DOHH2 (cell line): ENCODE results near the gene CD2BP2.

Experiments used
- H3F3A ChIP-seq: fragments of 200-600 bp; sonication (generic), shearing (Covaris generic); 2 replicates; pipeline ENCODE4 v1.6.0; 2016; ENCODE audit warnings: antibody characterized with exemption, mild to moderate bottlenecking; ENCODE audit not compliant: control insufficient read depth, insufficient read depth
- H3K27ac ChIP-seq: fragments of 200-600 bp; sonication (generic); 2 replicates; pipeline ENCODE4 v1.5.1; 2014; ENCODE audit warnings: low read depth, mild to moderate bottlenecking, low read length, moderate library complexity
- H3K27me3 ChIP-seq: fragments of 200-600 bp; sonication (generic); 2 replicates; pipeline ENCODE4 v1.6.1; 2014; ENCODE audit warnings: mild to moderate bottlenecking, low read length, mixed read lengths; ENCODE audit not compliant: control insufficient read depth
- H3K36me3 ChIP-seq: fragments of 200-600 bp; sonication (generic); 2 replicates; pipeline ENCODE4 v1.6.1; 2014; ENCODE audit warnings: mild to moderate bottlenecking, low read length, moderate library complexity, mixed read lengths; ENCODE audit not compliant: control insufficient read depth
- H3K4me1 ChIP-seq: fragments of 200-600 bp; sonication (generic); 2 replicates; pipeline ENCODE4 v1.6.1; 2014; ENCODE audit warnings: mild to moderate bottlenecking, low read length, mixed read lengths; ENCODE audit not compliant: control insufficient read depth
- H3K4me2 ChIP-seq: fragments of 200-600 bp; sonication (generic); 2 replicates; pipeline ENCODE4 v1.6.0; 2014; ENCODE audit warnings: mild to moderate bottlenecking, low read length, moderate library complexity
- H3K4me3 ChIP-seq: fragments of 200-600 bp; sonication (generic); 2 replicates; pipeline ENCODE4 v1.5.1; 2014; ENCODE audit warnings: mild to moderate bottlenecking, low read length, mixed read lengths
- H3K79me2 ChIP-seq: fragments of 200-600 bp; sonication (generic); 2 replicates; pipeline ENCODE4 v1.6.1; 2014; ENCODE audit warnings: mild to moderate bottlenecking, low read length, mixed read lengths; ENCODE audit not compliant: control insufficient read depth
- H3K9me2 ChIP-seq: fragments of 200-600 bp; sonication (generic); replicated peaks from 2 replicates; pipeline ENCODE4 v1.6.1; 2014; ENCODE audit warnings: mild to moderate bottlenecking, low read length, mixed read lengths; ENCODE audit not compliant: control insufficient read depth
- H3K9me3 ChIP-seq: fragments of 200-600 bp; sonication (generic); 2 replicates; pipeline ENCODE4 v1.6.1; 2014; ENCODE audit warnings: antibody characterized with exemption, low read length, mixed read lengths; ENCODE audit not compliant: control insufficient read depth, insufficient read depth
- H4K20me1 ChIP-seq: fragments of 200-600 bp; sonication (generic); 2 replicates; pipeline ENCODE4 v1.6.0; 2014; ENCODE audit warnings: low read depth, mild to moderate bottlenecking, antibody characterized with exemption, low read length, moderate library complexity; ENCODE audit not compliant: control insufficient read depth, insufficient read depth
- EZH2phosphoT487 ChIP-seq: fragments of 200-600 bp; sonication (generic); IDR thresholded peaks from 2 replicates; pipeline ENCODE4 v1.6.1; 2017; ENCODE audit warnings: borderline replicate concordance, mild to moderate bottlenecking, antibody characterized with exemption, low read length, moderate library complexity, mixed read lengths
- TF ChIP-seq, protein P1 (sequence below): fragments of 200-600 bp; sonication (generic); IDR thresholded peaks from one replicate; pipeline ENCODE4 v1.5.1; 2014; ENCODE audit warnings: antibody characterized with exemption, mild to moderate bottlenecking, low read depth, low read length; ENCODE audit not compliant: poor library complexity, severe bottlenecking

The CD2BP2 gene

GRCh38 chr16:30395992-30396585, 41.0 kb upstream of the CD2BP2 start:
- peaks cover 28% of the 10 kb centered on the region for H3K79me2 ChIP-seq
- no peaks in the 10 kb centered on the region for H3K9me2 ChIP-seq

GRCh38 chr16:30395155-30395991, 40.3 kb upstream of the CD2BP2 start, which contains the start of gene ZNF48:
Gene ZNF48, plus strand, starts transcription at chr16:30395420. Its CDS starts 375 bp downstream, at chr16:30395795.
- Histone ChIP-seq H3K4me2 (peak within 1 kb of the TSS; percentile 97), H3K9me2 (no peaks in the 10 kb centered on the region), H3K9me3 (no peaks in the 10 kb centered on the region), H3K36me3 (peaks cover 31% of the 10 kb centered on the region), H3K4me3 (peak within 1 kb of the TSS; percentile 99), H3K79me2 (peaks cover 28% of the 10 kb centered on the region), H3K4me1 (peaks cover 38% of the 10 kb centered on the region), H4K20me1 (peaks cover 3% of the 10 kb centered on the region; the same call in 1 of the 2 replicates), H3K27me3 (no peaks in the 10 kb centered on the region), H3K27ac (peak within 1 kb of the TSS; percentile 49), H3F3A (peaks cover 4% of the 10 kb centered on the region)
- TF ChIP-seq, protein P1, sequence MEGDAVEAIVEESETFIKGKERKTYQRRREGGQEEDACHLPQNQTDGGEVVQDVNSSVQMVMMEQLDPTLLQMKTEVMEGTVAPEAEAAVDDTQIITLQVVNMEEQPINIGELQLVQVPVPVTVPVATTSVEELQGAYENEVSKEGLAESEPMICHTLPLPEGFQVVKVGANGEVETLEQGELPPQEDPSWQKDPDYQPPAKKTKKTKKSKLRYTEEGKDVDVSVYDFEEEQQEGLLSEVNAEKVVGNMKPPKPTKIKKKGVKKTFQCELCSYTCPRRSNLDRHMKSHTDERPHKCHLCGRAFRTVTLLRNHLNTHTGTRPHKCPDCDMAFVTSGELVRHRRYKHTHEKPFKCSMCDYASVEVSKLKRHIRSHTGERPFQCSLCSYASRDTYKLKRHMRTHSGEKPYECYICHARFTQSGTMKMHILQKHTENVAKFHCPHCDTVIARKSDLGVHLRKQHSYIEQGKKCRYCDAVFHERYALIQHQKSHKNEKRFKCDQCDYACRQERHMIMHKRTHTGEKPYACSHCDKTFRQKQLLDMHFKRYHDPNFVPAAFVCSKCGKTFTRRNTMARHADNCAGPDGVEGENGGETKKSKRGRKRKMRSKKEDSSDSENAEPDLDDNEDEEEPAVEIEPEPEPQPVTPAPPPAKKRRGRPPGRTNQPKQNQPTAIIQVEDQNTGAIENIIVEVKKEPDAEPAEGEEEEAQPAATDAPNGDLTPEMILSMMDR: peak; percentile 10
- no peak for TF ChIP-seq EZH2phosphoT487

More at GRCh38 chr16:30395992-30396585, 41.0 kb upstream of the CD2BP2 start:
- TF ChIP-seq, protein P1: no peak
- TF ChIP-seq EZH2phosphoT487: no peak
- peak overlapping the region; percentile 99 for H3K4me3 ChIP-seq
- H3K27me3 ChIP-seq: no peaks in the 10 kb centered on the region
- peak overlapping the region; percentile 97 for H3K4me2 ChIP-seq
- peaks cover 40% of the 10 kb centered on the region for H3K4me1 ChIP-seq
- H4K20me1 ChIP-seq: peaks cover 3% of the 10 kb centered on the region; the same call in 1 of the 2 replicates
- H3K27ac ChIP-seq: peak overlapping the region; percentile 49; the same call in 1 of the 2 replicates
- peaks cover 4% of the 10 kb centered on the region for H3F3A ChIP-seq
- no peaks in the 10 kb centered on the region for H3K9me3 ChIP-seq
- H3K36me3 ChIP-seq: peaks cover 31% of the 10 kb centered on the region

- Histone ChIP-seq H3K27me3 (no peaks in the 10 kb centered on the region), H3K4me3 (peak overlapping the region; percentile 99), H3F3A (peaks cover 5% of the 10 kb centered on the region), H3K9me2 (no peaks in the 10 kb centered on the region), H3K36me3 (peaks cover 30% of the 10 kb centered on the region), H3K9me3 (no peaks in the 10 kb centered on the region), H3K27ac (peak overlapping the region; percentile 45), H4K20me1 (peaks cover 3% of the 10 kb centered on the region; the same call in 1 of the 2 replicates), H3K4me1 (peaks cover 37% of the 10 kb centered on the region), H3K79me2 (peaks cover 28% of the 10 kb centered on the region), H3K4me2 (peak overlapping the region; percentile 97)
- TF ChIP-seq, protein P1: no peak
- no peak for TF ChIP-seq EZH2phosphoT487
These were observed 39.6 kb upstream of the CD2BP2 start for GRCh38 chr16:30394592-30395154.
